ENCODE data around the gene CDYL2. TPM values are rescaled to one million over a fixed set of nuclear protein-coding genes. Genes with fewer than 3 reads are reported as not detected.

The CDYL2 gene
- total and polyA plus RNA-seq, 2 experiments from 2014 or later = 0.74 to 0.95 TPM

DNA sequence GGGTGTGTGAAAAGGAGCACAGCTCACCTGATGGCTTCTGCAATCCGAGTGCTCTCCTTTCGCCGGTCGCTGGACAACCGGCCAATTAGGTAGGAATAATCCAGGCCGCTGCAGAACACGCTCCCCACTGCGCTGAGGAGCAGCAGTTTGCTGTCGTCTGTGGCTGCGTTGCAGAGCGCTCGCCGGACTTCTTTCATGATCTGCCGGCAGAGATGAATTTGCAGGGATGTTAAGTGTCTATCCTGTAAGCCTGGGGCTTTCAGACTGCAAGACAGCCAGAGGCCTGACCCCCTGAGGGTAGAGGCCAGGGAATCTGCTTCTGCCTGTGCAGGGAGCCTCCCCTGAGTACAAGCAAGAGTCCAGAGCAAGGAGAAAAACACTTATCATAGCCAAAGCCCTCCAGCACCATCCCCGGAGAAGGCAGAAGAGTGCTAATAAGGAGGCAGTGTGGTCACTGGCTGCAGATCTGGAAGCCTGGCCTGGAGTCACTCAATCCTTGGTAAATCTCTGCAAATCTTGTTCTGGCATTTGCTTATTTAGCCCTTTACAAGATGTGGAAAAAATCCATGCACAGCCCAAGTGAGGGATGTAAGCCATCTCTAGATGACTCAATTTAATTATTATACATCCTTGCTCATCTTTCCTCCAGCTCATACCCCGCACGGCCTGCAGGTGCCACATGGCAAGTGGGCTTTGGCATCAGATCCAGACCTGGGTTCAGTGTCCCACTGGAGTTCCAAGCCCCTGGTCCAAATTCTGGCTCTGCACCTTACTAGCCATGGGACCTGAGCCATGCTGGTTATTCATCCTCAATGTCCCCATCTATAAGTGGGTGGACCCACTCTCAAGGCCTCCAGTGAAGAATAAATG lies 183.4 kb downstream of the CDYL2 start:
- H3K9me3 ChIP-seq (ENCODE audit: low read depth) = no peaks in the 10 kb centered on the region

DNA sequence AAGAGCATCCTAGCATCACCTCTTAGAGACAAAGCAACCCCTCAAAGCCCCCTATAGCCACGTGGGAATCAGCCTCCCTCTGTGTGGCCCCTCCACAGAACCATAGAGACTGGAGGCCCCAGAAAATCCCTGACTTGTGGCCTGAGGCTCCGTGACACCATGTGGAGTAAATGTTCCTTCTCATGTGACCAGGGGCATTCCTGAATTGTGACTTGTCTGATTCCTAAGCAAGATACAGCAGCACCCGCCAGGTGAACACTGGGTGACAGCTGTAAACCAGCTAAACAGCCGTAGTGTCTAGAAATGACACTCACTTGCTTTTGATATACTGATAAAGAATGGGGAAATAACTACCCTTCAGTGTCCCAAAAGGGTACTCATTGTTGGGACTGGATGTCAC lies 184.6 kb downstream of the CDYL2 start:
- H3K27me3 ChIP-seq = no peaks in the 10 kb centered on the region
- DNase-seq (ENCODE audit: low read depth in 1 of 2, low spot score in 1 of 2) = no peak
- no peaks in the 10 kb centered on the region for H3K9me3 ChIP-seq (ENCODE audit: low read depth)
- H3K4me1 ChIP-seq (ENCODE audit: low read depth) = no peaks in the 10 kb centered on the region
- no peak overlapping the region for H3K4me3 ChIP-seq
- H3K27ac ChIP-seq = no peak overlapping the region
- no peaks in the 10 kb centered on the region for H3K36me3 ChIP-seq
- TF ChIP-seq, protein P1, sequence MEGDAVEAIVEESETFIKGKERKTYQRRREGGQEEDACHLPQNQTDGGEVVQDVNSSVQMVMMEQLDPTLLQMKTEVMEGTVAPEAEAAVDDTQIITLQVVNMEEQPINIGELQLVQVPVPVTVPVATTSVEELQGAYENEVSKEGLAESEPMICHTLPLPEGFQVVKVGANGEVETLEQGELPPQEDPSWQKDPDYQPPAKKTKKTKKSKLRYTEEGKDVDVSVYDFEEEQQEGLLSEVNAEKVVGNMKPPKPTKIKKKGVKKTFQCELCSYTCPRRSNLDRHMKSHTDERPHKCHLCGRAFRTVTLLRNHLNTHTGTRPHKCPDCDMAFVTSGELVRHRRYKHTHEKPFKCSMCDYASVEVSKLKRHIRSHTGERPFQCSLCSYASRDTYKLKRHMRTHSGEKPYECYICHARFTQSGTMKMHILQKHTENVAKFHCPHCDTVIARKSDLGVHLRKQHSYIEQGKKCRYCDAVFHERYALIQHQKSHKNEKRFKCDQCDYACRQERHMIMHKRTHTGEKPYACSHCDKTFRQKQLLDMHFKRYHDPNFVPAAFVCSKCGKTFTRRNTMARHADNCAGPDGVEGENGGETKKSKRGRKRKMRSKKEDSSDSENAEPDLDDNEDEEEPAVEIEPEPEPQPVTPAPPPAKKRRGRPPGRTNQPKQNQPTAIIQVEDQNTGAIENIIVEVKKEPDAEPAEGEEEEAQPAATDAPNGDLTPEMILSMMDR (IDR thresholded peaks at IDR 0.05; ENCODE audit: low read depth, low read length) = no peak

More for the DNA sequence above, 183.4 kb downstream of the CDYL2 start:
- Histone ChIP-seq H3K36me3 (no peaks in the 10 kb centered on the region), H3K27ac (no peak overlapping the region), H3K27me3 (no peaks in the 10 kb centered on the region), H3K4me3 (no peak overlapping the region), H3K4me1 (ENCODE audit: low read depth) (no peaks in the 10 kb centered on the region)
- TF ChIP-seq, protein P1 (IDR thresholded peaks at IDR 0.05; ENCODE audit: low read depth, low read length) = no peak
- no peak for DNase-seq (ENCODE audit: low read depth in 1 of 2, low spot score in 1 of 2)

- no peaks in the 10 kb centered on the region for H3K9me3 ChIP-seq (ENCODE audit: low read depth)
- no peak for DNase-seq (ENCODE audit: low read depth in 1 of 2, low spot score in 1 of 2)
- TF ChIP-seq, protein P1 (IDR thresholded peaks at IDR 0.05; ENCODE audit: low read depth, low read length) = no peak
- no peak overlapping the region for H3K4me3 ChIP-seq
- no peak overlapping the region for H3K27ac ChIP-seq
- H3K27me3 ChIP-seq = no peaks in the 10 kb centered on the region
- no peaks in the 10 kb centered on the region for H3K36me3 ChIP-seq
- no peaks in the 10 kb centered on the region for H3K4me1 ChIP-seq (ENCODE audit: low read depth)
Measured at GRCh38 chr16:80618862-80619648, 185.3 kb downstream of the CDYL2 start.

DNA sequence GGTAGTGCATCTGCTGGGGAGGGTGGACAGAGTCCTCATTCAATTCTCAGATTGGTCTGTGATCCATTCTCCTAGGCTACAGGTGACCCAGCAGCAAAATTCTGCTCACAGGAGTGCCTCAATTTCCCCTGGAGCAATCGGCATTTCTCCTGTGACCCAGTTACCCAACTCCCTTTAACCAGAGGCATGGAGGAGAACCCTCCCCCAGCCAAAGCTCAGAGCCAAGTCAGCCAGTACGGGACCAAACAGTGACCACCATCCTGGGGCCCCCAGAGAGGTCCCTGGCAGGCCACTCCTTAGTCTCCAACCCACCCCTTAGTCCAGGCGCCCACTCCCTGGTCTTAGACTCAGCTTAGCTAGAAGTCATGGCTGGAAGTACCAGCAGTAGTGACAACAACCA lies 188.0 kb downstream of the CDYL2 start:
- H3K27ac ChIP-seq = no peak overlapping the region
- H3K9me3 ChIP-seq (ENCODE audit: low read depth) = no peaks in the 10 kb centered on the region
- H3K4me3 ChIP-seq = no peak overlapping the region
- TF ChIP-seq, protein P1 (IDR thresholded peaks at IDR 0.05; ENCODE audit: low read depth, low read length) = no peak
- H3K36me3 ChIP-seq = no peaks in the 10 kb centered on the region
- H3K27me3 ChIP-seq = no peaks in the 10 kb centered on the region
- DNase-seq (ENCODE audit: low read depth in 1 of 2, low spot score in 1 of 2) = no peak
- H3K4me1 ChIP-seq (ENCODE audit: low read depth) = no peaks in the 10 kb centered on the region

DNA sequence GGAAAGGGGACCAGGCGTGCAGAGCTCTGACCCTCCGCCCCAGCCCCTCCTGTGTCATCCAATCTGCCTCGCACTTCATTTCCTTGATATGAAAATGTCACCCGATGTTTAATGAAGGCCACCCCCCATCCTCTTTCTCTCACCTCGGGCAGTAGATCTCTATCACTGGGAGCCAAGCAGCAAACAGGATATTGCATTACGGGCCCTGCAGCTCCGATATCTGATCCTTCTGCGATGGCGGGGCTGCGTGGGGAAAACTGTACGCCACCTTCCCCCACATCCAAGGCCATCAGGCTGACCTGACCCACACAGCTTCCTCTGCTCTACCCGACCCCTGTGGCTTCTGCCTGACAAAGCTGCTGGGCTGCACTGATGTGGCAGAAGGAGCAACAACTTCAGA lies 188.7 kb downstream of the CDYL2 start:
- TF ChIP-seq, protein P1 (IDR thresholded peaks at IDR 0.05; ENCODE audit: low read depth, low read length) = no peak
- DNase-seq (ENCODE audit: low read depth in 1 of 2, low spot score in 1 of 2) = no peak
- no peak overlapping the region for H3K4me3 ChIP-seq
- H3K27ac ChIP-seq = no peak overlapping the region
- H3K9me3 ChIP-seq (ENCODE audit: low read depth) = no peaks in the 10 kb centered on the region
- H3K27me3 ChIP-seq = no peaks in the 10 kb centered on the region
- no peaks in the 10 kb centered on the region for H3K36me3 ChIP-seq
- H3K4me1 ChIP-seq (ENCODE audit: low read depth) = no peaks in the 10 kb centered on the region

Measured in cardiac muscle cell (in vitro differentiated cells and primary cell).